Measurements from ENCODE around the gene NECTIN2.
"Not testable (repeated sequence)": the region's sequence is repeated elsewhere in the genome, so short reads cannot be mapped to it uniquely, and the experiment has no call there.

The NECTIN2 gene

GRCh38 chr19:44824761-44825160 is 21.3 kb upstream of the NECTIN2 start:
- TF ChIP-seq, protein P1, sequence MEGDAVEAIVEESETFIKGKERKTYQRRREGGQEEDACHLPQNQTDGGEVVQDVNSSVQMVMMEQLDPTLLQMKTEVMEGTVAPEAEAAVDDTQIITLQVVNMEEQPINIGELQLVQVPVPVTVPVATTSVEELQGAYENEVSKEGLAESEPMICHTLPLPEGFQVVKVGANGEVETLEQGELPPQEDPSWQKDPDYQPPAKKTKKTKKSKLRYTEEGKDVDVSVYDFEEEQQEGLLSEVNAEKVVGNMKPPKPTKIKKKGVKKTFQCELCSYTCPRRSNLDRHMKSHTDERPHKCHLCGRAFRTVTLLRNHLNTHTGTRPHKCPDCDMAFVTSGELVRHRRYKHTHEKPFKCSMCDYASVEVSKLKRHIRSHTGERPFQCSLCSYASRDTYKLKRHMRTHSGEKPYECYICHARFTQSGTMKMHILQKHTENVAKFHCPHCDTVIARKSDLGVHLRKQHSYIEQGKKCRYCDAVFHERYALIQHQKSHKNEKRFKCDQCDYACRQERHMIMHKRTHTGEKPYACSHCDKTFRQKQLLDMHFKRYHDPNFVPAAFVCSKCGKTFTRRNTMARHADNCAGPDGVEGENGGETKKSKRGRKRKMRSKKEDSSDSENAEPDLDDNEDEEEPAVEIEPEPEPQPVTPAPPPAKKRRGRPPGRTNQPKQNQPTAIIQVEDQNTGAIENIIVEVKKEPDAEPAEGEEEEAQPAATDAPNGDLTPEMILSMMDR (IDR thresholded peaks at IDR 0.05; ENCODE audit: low read length, missing control alignments): no peak
- no peak for DNase-seq (ENCODE audit: low read depth)
- H3K4me3 ChIP-seq (replicated peaks; ENCODE audit: low read depth, low read length): no peak overlapping the region

DNA sequence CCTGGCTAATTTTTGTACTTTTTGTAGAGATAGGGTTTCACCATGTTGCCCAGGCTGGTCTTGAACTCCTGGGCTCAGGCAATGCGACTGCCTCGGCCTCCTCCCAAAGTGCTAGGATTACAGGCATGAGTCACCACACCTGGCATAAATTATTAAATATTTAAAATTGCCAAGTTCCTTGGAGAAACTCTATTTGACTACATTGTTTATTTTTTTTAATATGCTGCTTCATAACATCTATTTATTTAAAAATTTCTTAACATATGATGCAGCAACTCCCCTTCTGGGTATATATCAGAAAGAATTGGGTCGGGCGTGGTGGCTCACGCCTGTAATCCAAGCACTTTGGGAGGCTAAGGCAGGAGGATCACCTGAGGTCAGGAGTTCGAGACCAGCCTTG is 13.2 kb upstream of the NECTIN2 start:
- not testable (repeated sequence) for H3K4me3 ChIP-seq (replicated peaks; ENCODE audit: low read depth, low read length); DNase-seq (ENCODE audit: low read depth)

- H3K4me3 ChIP-seq (replicated peaks; ENCODE audit: low read depth, low read length); DNase-seq (ENCODE audit: low read depth): not testable (repeated sequence)
Measured at GRCh38 chr19:44834399-44834798, 11.7 kb upstream of the NECTIN2 start.

DNA sequence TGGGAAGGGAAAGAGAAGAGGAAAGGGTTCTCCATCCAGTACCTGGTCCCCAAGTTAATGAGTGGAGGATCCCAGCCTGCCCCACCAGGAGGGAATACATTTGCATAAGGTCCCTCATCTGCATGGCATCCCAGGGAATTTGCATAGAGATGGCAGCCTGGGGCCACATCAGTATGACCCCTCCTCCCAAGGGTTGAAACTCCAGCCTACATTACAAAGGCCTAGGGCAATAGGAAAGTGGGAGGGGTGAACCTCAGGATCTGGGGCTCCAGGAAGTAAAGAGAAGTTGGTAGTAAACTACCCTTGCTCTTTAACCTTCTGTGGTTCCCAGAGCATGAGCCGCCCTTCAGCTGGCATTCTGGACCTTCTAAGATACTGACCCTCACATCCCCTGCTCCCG is 6.8 kb upstream of the NECTIN2 start:
- TF ChIP-seq, protein P1 (IDR thresholded peaks at IDR 0.05; ENCODE audit: low read length, missing control alignments): no peak
- no peak overlapping the region for H3K4me3 ChIP-seq (replicated peaks; ENCODE audit: low read depth, low read length)
- no peak for DNase-seq (ENCODE audit: low read depth)

- DNase-seq (ENCODE audit: low read depth): no peak
- H3K4me3 ChIP-seq (replicated peaks; ENCODE audit: low read depth, low read length): no peak overlapping the region
- TF ChIP-seq, protein P1 (IDR thresholded peaks at IDR 0.05; ENCODE audit: low read length, missing control alignments): no peak
Measured at GRCh38 chr19:44840811-44841210, 5.3 kb upstream of the NECTIN2 start.

DNA sequence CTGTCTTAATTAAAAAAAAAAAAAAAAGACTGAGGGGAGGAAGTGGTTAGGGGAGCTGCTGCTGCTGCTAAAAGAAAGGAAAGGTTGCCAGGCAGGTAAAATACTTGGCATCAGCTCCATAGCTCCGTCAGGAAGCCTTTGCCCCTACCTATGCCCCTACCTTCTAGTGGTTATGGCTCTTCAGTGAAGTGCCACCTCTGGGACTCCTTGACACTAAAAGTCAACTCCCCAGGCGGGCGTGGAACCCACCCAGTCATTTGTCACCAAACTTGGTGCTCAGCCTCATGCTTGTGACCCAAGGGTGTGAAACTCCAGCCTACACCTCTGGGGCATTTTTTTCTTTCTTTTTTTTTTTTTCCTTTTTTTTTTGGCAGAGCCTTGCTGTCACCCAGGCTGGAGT is 4.9 kb upstream of the NECTIN2 start:
- no peak overlapping the region for H3K4me3 ChIP-seq (replicated peaks; ENCODE audit: low read depth, low read length)
- TF ChIP-seq, protein P1 (IDR thresholded peaks at IDR 0.05; ENCODE audit: low read length, missing control alignments): no peak
- no peak for DNase-seq (ENCODE audit: low read depth)

GRCh38 chr19:44845286-44845611 is 848 bp upstream of the NECTIN2 start:
- peak overlapping the region; percentile 61 for H3K4me3 ChIP-seq (replicated peaks; ENCODE audit: low read depth, low read length)
- no peak for DNase-seq (ENCODE audit: low read depth)
- TF ChIP-seq, protein P1 (IDR thresholded peaks at IDR 0.05; ENCODE audit: low read length, missing control alignments): no peak

DNA sequence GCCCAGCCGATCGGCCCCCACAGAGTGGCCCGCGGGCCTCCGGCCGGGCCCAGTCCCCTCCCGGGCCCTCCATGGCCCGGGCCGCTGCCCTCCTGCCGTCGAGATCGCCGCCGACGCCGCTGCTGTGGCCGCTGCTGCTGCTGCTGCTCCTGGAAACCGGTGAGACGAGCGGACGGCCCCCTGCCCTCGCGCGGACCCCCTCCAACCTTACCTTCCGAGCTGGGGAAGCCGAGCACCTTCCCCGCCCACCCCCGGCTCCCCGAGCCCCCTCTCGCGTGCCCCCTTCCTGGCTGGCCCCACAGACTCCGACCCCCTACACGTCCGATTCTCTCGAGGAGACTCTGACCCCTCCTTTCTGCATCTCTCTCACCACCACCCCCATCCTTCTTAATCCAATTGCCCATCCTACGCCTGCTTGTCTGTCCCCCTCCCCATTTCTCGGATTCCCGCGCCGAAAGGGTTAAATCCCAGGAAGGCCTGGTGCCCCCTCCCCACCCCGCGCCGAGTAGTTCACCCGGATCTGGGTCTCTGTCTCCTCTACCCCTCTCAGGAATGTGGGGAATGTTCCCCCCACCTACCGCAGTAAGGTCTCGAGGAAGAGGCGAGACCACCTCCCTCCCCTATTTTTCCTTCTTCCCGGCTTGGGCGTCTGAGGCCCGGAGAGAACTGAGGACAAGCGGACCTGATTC is 502 bp downstream of the NECTIN2 start:
- H3K4me3 ChIP-seq (replicated peaks; ENCODE audit: low read depth, low read length): peak overlapping the region; percentile 97
- DNase-seq (ENCODE audit: low read depth): peak; percentile 35
- TF ChIP-seq, protein P1 (IDR thresholded peaks at IDR 0.05; ENCODE audit: low read length, missing control alignments): no peak

Data from fibroblast of pulmonary artery (primary cell).